Activated CD4-positive, alpha-beta T cell treated with anti-CD3 and anti-CD28 coated beads, Interleukin-2, amount 50 U/mL, for 1 hour (primary cell): ENCODE data around the gene MAML2.

Experiments used
- DNase-seq: peaks from one replicate; pipeline ENCODE4 v3.0.0-alpha.2; 2020

MAML2 gene

GRCh38 chr11:96338910-96339705 is 3.9 kb downstream of the MAML2 start:
- DNase-seq, result peak; percentile 23

GRCh38 chr11:96337541-96338431 is 5.2 kb downstream of the MAML2 start:
- DNase-seq, result peak; percentile 38

- DNase-seq, result no peak
Measured at GRCh38 chr11:96335388-96335787, 7.6 kb downstream of the MAML2 start.

GRCh38 chr11:96334219-96334618 is 8.8 kb downstream of the MAML2 start:
- DNase-seq, result no peak

GRCh38 chr11:96333191-96333719 is 9.7 kb downstream of the MAML2 start:
- DNase-seq, result no peak

- DNase-seq, result no peak
Measured at GRCh38 chr11:96332126-96332771, 10.7 kb downstream of the MAML2 start.

- DNase-seq, result no peak
Measured at GRCh38 chr11:96331699-96332116, 11.3 kb downstream of the MAML2 start.

- DNase-seq, result no peak
Measured at GRCh38 chr11:96330511-96330859, 12.5 kb downstream of the MAML2 start.

- no peak for DNase-seq
Measured at GRCh38 chr11:96329855-96330510, 13.0 kb downstream of the MAML2 start.

GRCh38 chr11:96329419-96329818 is 13.6 kb downstream of the MAML2 start:
- no peak for DNase-seq

- DNase-seq, result no peak
Measured at GRCh38 chr11:96328395-96329010, 14.5 kb downstream of the MAML2 start.

GRCh38 chr11:96326959-96327358 is 16.0 kb downstream of the MAML2 start:
- no peak for DNase-seq

GRCh38 chr11:96324912-96325311 is 18.1 kb downstream of the MAML2 start:
- DNase-seq, result no peak

- DNase-seq, result no peak
Measured at GRCh38 chr11:96323642-96323985, 19.4 kb downstream of the MAML2 start.

- DNase-seq, result no peak
Measured at GRCh38 chr11:96322775-96323641, 20.0 kb downstream of the MAML2 start.

GRCh38 chr11:96321091-96321490 is 21.9 kb downstream of the MAML2 start:
- no peak for DNase-seq

- DNase-seq, result no peak
Measured at GRCh38 chr11:96319898-96320656, 22.9 kb downstream of the MAML2 start.

- DNase-seq, result no peak
Measured at GRCh38 chr11:96318850-96319249, 24.1 kb downstream of the MAML2 start.

- no peak for DNase-seq
Measured at GRCh38 chr11:96318399-96318798, 24.6 kb downstream of the MAML2 start.

GRCh38 chr11:96317985-96318384 is 25.0 kb downstream of the MAML2 start:
- DNase-seq, result no peak

- DNase-seq, result no peak
Measured at GRCh38 chr11:96317571-96317970, 25.4 kb downstream of the MAML2 start.
